NCI-H1930 (cell line): ENCODE results near the gene KIAA1755.

Source experiments
- DNase-seq, 2 experiments: peaks; one replicate each; lab custom pipeline; 2025; lab: John Stamatoyannopoulos, UW

KIAA1755 gene, protein sequence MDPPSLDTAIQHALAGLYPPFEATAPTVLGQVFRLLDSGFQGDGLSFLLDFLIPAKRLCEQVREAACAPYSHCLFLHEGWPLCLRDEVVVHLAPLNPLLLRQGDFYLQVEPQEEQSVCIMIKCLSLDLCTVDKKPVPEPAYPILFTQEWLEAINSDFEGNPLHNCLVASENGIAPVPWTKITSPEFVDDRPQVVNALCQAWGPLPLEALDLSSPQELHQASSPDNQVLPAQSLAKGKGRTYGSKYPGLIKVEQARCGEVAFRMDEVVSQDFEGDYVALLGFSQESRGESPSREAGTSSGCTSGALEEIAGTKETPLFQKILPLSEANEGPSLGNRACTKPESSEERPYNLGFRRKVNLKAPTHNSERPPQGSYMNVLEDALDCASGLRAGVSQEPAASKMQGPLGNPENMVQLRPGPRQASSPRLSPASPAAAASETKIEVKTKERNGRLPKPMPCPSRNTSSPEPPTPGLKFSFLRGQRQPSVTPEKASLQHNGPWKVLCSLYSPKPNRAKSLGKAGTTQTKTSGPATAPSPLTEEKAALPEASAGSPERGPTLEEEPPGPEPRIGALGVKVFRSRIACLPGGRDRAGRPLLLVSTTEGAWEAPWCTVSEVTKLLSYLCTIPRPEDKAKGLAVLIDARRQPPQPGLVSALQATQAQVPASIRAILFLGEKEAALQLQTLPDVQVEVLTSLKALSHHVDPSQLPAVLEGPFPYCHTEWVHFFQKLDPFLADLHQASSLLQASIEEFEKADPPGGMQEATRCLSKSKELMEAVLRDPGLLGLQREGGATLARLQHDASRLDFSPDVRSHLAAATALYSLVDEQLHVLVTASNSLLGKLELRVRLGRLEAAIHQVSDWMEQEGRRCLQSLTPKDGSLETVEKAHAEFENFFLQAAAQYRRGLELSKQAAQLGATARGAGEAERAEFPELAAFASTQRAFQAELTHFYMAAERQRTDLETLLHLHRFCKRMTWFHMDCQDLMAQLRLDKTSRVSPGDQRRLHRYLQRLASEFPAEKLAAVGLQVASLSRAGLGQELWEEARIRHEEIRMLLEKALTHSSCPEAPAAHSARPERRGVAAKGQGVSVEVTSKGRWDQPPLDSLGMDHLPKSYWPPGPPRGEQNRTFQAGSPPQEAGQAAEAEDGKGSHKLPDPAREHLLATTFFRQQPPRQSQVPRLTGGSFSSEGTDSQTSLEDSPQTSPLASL

DNA sequence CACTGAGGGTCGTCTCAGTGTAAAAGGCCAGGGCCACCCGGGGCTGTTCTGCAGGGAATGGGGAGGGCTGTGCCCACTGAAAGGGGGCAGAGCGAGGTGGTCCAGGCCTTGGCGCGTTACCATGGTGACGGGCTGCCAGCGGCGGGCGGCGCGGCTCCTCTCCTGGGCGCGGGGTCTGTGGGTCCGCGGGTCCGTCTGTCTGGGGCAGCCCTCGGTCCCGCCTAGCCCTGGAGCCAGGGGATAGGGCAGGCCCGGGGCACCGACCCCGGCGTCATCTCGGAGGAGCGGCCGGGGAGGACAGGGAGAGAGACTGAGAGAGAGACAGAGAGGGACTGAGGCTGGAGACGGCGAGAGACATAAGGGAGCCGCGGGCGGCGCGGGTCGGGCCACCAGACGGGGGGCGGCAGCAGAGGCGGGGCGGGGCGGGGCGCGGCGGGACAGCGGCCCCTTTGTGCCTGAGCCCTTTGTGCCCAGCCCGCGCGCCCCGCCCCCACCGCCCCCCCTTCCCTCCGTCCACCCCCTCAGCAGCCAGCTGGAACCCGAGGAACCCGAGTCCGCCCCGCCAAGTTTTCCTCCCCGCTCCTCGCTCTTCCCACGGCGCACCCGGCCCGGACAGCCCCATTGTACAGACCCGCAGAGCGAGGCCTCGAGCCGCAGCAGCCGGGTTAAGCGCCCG is at the start of gene KIAA1755:
Gene KIAA1755 (minus strand): TSS at position 358 of the 676 bp plus-strand sequence. CDS start 235 bp downstream, at position 123.
- no peak for DNase-seq

DNA sequence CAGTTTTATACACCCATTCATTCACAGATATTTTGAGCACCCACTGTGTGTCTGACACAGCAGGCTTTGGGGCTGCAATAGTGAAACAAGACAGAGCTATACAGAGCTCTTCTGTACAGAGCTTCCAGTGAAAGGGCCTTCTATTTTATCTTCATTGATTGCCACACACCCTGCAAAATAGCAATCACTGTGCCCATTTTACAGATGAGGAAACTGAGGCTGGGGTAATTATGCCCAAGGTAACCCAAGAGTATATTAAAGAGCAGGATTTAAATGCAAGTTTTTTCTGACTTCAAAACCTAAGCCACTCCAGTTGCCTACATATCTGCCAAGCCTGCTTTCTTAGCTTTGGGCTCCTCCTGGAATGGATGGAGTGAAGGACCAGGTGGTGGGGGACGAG is 47.9 kb upstream of the KIAA1755 start:
- no peak for DNase-seq

DNA sequence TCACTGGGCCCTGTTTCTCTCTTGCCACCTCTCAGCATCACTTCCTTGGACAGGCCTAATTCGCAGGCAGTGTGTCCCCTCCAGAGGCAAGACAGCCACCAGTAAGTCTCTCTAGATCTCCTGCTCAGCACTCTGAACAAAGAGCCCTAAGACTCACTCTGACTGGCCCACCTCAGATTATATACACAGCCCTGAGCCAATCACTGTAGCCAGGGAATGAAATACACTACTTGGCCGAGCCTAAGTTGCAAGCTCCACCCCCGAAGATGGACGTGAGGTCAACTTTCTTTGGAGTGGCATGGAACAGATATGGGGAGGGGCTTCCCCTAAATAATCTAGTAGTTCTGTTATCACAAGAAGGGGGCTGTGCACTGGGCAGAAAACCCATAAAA is 47.5 kb upstream of the KIAA1755 start:
- DNase-seq = no peak

DNA sequence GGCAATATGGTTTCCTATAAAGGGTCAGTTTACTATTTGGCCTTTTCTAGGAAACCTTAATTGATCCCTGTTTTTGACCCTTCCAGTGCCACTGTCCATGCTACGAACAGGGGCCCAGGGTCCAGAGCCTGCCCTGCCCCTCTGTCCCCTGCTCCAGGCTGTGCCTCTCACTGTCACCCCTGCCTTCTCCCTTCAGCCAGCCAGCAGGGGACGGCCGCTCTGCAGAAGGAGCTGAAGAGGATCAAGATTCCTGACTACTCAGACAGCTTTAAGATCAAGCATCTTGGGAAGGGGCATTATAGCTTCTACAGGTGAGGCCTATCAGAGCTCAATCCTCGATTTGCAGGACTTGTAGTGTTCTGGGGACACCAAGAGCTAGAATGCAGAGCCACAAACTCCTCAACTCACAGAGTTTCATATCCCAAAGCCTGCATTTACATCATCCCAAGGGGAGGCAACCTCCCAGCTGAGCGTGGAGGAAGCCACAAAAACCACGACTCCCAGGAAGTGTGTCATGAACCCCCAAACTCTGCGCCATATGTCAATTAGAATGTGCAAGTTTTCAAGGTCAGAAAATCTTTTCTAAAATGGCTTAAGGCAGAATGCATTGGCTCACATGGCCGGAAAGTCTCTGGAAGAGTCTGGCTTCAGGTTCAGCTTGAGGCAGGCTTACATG is 47.0 kb upstream of the KIAA1755 start:
- DNase-seq = no peak

DNA sequence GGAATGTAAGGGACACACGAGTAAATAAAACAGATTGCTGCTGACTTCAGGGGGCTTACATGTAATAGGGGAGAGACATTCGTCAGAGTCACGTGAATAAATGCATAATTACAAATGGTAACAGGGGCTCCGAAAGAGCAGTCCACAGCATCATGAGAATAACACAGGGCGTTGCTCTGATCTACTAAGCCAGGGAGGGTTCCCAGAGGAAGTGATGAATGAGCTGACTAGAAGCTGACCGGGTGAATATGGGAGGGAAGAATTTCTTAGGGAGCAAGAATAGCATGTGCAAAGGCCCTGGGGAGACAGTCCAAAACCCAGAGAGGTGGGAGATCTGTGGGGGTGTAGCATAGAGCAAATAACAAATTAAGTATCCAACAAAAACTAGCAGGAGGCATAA is 45.8 kb upstream of the KIAA1755 start:
- DNase-seq = no peak

DNA sequence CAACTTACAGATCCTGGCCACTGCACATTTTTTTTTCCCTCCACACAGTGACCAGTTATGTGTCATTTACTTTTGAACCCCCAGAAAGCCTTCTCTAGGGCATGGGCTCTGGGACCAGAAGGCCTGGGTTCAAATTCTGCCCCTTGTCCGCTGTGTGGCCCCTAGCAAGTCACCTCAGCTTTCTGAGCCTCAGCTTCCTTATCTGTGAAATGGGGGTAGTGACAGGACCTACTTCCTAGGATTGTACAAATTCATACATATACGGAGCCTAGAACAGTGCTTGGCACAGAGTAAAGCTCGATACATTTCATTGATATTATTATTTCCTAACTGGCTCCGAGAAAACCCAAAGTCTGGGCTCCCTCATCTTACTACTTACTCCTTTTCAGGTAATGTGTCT is 45.0 kb upstream of the KIAA1755 start:
- no peak for DNase-seq

DNA sequence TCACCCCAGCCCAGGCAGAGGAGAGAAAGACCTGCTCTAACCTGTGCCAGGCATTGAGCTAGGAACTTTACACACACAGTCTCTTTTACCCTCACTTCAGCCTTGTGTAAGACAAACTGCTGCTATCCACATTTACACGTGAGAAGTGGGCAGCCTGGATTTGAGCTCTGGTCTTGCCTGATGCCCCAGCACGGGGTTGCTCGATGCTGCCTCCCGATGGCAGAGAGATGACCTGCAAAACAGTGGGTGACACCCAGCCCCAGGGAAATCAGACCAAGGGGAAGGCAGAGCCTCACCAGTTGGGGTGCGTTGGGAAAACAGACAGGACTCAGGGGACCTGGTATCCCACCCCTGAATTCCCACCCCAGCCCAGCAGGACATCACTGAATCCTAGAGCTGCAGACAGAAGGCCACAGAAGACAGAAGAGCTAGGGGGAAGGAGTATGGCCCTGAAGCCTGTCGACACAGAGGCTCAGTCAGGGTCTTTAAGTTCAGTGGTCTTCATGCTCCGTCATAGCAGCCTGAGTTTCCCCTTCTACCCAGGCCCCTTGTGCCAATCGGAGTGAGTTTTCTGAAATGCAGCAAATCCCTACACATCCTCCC is 44.4 kb upstream of the KIAA1755 start:
- no peak for DNase-seq

DNA sequence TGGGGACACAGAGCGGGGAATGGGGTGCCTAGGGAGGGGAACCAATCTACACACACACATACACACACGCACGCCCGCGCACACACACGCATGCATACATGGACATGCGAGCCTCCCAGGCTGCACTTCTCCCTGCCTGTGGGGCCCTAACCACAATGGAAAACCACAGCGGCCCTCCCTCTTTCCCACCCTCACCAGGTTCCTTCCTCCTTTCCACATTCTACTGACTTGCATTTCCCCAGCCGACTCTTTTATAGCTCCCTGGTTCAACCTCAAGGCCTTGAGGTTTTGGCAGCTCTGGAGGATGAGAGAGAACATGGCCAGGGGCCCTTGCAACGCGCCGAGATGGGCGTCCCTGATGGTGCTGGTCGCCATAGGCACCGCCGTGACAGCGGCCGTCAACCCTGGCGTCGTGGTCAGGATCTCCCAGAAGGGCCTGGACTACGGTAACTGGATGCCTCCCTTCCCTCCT is 43.4 kb upstream of the KIAA1755 start, which contains the start of gene BPI:
Gene BPI (plus strand): TSS at position 249 of the 472 bp plus-strand sequence. CDS start 68 bp downstream, at position 317.
- DNase-seq = no peak

DNA sequence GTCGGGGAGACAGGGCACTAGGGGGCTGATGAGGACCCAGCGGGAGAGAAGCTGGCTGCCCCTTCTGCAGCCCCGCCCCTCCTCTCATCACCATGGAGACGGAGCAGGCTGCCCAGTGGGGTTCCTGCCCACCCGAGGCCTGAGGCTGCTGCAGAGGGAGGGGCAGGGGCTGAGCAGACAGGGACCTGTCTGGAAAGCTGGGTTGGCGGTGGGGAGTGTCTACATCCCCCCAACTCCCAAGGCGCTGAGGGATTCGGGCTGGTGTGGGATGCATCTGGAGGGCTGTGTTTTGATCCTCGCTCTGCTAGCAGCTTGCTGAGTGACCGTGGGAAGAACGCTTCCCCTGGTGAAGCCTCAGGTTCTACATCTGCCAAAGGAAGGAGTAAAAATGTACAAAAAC is 42.3 kb upstream of the KIAA1755 start:
- no peak for DNase-seq

DNA sequence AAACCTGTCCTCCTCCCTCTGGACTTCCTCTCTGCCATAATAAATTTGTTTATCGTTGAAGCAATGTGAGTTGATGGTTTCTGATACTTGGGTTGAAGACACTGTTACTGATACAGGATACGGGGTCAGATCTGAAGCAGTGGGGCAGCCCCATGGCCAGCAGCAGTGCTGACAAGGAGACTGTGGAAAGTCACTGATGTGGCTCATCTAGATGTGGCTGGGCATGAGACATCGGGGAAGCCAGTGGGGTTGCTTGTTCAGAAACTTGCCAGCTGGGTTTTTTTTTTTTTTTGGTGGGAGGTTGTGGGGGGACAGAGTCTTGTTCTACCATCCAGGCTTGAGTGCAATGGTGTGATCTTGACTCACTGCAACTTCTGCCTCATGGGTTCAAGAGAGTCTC is 40.8 kb upstream of the KIAA1755 start:
- no peak for DNase-seq

DNA sequence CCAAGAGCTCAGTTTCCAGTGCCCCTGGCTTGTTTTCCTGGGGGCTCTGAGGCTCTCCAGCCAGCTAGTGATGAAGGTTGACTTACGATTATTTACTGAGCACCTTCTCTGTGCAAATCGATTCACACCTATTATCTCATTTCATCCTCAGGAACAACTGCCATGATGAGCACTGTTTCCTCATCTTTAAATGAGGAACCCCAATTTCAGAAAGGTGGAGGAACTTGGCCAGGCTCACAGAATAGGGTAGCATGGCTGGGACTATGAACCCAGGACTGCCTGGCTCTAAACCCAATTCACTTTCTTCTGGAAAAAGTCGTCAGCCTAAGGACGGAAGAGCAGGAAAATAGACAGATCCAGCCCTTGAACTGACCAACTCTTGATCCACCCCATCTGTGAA is 39.9 kb upstream of the KIAA1755 start:
- DNase-seq = no peak

DNA sequence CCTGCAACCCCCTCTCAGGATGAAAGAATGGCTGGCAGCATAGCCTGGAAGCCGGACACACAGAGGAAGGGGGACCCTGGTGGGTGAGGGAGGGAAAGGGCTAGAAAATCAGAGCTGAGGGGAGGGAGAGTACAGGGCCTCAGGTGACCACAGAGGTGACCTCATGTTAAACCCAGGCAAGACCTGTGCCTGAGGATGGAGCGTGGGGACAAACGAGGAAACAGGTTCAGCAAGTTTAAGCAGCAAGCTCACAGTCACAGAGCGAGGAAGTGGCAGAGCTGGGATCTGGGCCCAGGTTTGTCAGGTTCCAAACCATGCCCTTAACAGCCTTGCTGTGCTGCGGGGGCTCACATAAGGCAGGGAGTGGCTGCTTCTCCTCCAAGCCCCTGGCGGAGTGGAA is 39.4 kb upstream of the KIAA1755 start:
- no peak for DNase-seq

DNA sequence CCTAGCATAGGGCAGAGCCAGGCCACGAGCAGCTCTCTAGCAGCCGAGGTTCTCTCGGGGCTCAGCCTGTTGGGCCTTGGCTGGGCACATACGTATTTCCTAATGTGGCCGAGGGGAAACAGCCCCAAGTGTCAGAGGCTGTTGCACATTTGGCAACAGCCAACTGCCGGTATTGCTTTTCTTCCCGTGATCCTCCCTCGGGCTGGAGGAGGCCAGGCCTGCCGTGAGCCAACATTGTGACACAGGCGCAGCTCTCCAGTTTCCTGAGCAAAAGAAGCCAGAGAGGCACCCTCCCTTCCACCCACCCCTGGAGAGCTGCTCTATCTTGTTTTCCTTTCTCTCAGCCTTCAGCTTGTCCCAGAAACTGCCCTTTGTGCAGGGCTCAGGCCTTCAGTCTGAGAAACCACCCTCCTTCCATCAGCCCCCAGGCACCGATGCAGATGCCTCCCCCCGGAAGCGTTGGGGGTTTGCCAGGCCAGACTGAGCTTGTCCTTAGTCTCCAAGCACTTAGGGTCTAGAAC is 38.3 kb upstream of the KIAA1755 start:
- no peak for DNase-seq

DNA sequence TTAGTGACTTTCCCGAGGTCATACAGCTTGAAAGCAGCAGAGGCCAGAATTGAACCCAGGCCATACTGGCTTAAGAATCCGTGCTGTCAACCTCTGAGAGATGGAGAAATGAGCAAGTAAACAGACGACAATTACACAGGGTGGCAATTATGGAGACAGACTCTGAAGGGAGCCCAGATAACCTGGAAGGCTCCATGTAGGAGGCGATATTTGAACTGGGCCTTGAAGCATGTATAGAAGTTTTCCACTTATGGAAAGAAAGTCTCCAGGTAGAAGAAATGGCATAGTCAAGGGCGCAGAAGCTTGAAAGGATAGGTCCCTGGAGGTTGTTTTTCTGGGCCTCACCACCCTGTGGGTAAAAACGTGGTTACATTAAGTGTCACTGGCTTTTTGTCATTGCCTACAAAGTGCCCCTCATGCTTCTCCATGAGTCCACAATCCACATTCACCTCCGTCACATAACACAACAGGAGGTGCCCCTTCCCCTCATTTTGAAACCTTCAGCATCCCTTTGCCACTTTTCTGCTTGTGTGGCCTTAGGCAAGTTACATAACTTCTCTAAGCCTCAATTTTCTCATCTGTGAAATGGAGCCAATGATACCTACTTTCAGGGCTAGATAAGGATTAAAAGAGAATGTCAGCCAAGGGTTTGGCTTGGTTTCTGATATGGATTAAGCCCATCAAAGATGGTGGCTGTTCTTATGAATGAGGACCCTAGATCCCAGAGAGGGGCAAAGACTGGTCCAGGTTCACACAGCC is 37.6 kb upstream of the KIAA1755 start:
- no peak for DNase-seq

DNA sequence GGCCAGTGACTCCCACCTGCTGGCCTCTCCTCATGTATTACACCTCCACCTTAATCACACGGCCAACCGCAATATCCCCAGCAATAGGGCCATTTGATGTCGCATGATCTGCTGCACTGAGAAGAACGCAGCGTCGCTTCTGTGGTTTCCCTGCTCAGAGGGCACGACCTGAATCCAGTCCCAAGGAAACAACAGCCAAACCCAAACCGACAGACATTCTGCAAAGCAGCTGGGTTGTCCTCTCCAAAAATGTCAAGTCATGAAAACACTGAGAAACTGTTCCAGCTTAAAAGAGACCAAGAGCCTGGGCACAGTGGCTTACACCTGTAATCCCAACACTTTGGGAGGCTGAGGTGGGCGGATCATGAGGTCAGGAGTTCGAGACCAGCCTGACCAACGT is 35.9 kb upstream of the KIAA1755 start:
- no peak for DNase-seq

DNA sequence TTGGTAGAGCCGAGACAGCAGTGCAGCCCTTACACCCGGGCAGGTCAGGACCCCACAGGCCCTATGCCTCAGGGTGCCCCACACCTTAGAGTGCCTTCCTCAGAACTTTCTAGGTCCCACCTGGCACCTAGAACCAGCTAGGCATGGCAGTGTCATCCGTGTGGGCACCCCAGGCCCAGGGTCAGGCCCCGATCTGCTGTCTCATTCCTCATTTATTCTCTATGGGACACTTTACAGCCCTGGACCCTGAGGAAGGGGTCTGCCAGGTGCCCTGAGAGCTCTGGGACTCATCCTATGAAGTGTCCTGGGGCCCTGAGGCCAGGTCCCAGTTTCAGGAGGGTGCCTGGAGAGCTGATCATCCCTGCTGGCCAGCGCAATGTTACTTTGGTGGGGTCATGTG is 35.3 kb upstream of the KIAA1755 start:
- DNase-seq = no peak

DNA sequence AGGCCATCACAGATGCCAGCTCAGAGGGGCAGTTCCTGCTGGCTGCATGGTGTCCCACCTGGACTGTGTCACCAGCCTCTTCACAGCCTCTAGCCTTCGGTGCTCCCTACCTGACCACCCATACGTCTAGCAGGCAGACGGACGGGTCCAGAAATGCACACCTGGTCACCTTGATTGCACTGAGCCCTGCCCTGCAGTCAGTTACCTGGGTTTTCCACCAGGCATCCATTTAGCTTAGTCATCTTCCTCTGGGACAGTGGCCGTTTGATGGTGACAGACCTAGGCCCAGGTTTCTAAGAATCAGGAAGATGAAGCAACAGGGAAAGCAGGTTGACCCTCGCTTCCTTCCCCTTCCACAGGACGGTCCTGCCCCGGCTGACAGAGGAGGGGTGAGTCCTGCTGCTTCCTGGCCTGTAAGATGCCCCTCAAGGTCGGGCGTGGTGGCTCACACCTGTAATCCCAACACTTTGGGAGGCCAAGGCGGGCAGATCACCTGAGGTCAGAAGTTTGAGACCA is 33.6 kb upstream of the KIAA1755 start:
- no peak for DNase-seq

DNA sequence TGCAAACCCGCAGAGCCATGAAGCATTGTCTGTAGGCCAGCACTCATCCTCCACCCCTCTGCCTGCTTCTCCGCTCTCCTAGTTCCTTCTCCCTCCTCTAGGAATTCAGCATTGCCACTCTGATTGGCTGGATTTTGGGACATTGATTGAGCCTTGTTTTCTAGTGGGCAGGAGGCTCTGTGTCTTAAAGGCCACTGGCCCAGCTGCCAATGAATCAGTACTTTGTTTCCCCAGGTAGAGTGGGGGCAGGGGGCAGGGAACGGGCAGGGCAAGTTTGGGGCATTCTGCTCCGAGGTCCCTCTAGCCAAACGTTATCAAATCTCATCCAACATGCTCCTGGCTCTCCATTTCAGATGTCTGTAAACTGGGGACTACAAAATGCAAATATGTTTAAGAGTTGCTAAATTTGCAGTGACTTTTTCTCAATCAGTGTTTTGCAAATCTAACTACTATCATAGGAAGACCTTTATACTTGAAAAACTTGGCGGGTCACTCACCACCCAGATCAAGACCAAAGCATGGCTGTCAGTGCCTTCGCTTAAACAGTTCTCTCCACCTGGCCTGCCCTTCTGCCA is 33.0 kb upstream of the KIAA1755 start:
- DNase-seq = no peak

DNA sequence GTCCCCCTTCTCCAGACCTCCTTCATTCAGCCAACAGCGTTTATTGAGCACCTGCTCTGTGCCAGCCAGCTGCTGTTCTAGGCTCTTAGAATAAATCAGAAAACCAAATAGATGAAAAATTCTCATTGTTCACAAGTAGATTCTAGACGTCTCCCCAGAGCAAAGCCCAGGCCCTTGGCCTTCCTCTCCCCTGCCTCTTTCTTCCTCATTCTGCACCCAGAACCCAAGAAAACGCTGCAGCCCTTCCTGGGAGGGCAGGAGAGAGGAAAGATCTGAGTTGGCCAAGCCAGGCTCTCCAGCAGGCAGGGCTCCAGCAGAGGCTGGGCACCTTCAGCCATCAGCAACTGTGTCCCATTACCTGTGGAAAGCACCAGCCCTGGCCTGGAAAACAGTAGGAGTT is 31.4 kb upstream of the KIAA1755 start:
- DNase-seq = no peak
